ENCODE data around the gene GUK1.

GUK1 gene

DNA sequence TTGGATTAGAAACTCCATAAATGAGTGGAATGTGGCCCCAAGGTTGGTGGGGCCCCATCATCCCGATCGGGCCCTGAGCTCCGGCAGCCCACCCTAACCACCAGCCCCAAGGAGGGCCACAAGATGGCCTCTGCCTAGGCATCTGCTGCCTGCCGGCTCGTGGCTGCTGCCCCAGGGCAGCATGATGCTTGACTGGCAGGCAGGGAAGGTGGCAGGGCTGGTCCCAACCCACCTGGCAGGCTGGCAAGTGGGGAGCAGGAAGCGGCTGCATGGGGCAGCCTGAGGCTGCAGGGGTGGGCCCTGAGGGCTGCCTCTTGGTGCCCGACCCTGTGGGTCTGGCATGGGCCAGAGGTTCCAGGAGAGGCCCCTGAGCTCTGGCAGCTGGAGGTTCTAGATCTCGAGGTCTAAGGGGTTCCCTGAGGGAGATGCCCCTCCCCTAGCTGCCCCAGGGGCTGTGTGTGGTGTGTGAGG is 8.9 kb downstream of the GUK1 start:
- DNase-seq (ENCODE audit: insufficient read length, low spot score) (no peak), FAIRE-seq (no peak)

DNA sequence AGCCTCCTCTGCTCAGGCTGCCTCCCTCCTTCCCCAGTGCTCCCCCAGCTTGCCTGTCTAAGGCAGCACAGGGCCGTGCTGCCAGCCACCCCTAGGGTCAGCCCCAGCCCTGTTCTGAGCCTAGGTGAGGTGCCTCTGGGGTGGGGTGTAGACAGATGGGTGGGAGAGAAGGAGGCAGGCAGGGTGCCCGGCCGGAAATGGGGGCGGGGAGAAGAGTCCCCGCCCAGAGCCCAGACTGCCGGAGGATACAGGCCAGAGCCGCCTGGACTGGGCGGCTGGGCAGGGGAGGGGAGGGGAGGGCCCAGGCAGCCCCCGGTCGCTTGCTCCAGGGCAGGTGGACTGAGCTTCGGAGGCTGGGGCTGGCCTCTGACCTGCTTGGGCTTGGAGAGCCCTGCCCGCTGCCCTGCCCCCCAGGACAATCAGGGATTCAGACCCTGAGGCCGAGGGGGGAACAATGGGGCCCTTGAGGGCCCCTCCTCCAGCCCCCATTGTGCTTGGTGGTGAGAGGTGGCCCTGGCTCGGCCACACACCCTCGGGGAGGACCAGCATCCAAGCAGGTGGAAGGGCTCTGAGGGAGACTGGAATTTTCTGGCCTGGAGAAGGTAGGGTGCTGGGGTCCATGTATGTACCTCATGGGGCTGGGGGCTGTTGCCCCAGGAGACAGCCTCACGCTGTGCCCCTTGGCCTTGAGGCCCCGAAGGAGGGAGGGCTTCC is 9.5 kb downstream of the GUK1 start, which contains the start of gene GJC2:
GJC2 (plus strand) TSS at position 525 of the 714 bp plus-strand sequence. CDS start 7,829 bp downstream, outside the sequence.
- no peak for DNase-seq (ENCODE audit: insufficient read length, low spot score)
- no peak for FAIRE-seq

DNA sequence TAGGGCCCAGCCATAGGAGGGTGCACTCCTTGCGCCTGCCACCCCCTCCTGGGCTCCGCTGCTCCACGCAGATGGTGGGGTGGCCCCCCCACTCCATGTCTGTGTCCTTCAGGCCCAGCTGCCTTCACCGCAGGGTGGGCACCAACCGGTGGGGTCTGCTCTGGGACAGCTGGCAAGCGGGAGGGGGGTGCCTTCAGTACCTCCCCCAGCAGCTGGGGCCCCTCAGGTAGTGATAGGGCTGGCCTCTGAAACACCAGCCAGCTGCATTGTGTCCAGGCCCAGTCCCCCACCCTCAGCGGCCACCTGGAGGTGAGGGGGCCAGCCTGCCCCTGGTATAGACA is 10.0 kb downstream of the GUK1 start:
- no peak for FAIRE-seq
- no peak for DNase-seq (ENCODE audit: insufficient read length, low spot score)

DNA sequence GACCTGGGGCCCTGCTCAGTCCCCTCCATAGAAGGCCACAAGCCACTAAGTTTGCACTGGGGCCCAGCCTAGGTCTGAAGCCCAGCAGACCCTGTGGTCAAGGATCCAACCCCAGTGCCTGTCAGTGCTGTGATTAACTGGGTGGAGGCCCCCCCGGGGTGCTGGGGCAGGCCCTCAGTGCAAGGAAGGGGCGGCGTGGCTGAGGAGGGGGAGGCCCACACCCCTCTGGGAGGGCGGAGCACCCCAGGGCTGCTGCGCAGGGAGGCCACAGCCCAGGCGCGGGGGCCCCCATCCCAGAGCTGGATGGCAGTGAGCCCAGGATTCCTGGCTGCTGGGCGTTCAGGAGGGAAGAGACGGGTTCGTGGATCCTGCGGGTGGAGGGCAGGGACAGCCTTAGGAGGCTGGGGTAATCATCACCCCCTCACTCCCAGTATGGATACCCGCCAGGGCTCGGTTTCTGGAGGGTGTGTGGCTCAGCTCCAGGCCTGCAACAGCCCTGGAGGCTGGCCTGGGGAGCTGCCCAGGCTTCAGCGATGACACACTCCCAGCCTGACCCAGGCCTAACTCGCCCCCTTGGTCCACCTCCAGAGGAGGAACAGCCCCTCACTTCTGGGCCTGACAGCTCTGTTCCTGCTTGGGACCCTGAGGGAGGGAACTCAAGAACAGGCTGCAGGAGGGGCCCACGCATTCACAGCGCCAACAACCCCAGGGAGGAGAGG is 10.5 kb downstream of the GUK1 start:
- DNase-seq (ENCODE audit: insufficient read length, low spot score) (no peak), FAIRE-seq (no peak)

DNA sequence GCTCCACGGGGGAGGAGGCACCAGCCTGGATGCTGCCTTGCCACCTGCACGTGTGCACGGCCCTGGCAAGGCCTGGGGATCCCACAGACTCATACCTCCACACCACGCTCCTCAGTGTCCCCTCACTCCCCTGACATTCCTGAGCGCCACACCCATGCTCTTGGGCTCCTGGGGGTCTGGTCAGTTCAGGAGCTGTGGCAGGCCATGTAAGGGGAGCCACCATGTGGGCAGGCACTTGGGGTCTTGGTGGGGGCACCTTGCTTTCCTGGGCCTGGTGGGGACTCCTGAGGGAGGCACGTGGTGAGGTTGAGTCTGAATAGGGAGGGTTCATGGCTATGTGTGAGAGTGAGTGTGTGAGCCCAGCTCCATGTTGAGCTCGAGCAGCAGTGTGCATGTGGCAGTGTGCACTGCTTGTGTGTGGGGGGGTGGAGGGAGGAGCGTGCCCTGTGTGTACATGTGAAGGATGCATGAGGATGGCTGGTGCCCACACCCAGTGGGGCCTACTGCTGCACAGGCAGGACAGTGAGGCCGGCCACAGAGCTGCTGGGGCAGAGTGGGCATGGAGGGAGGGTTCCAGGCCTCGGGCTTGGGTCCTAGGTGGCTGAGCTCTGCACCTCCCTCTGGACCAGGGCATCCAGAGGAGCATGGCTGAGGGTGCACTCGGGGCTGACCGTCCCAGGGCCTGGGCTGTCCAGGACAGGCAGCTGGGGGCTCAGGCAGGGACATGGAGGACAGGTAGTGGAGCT is 11.3 kb downstream of the GUK1 start:
- DNase-seq (ENCODE audit: insufficient read length, low spot score) (no peak), FAIRE-seq (no peak)

DNA sequence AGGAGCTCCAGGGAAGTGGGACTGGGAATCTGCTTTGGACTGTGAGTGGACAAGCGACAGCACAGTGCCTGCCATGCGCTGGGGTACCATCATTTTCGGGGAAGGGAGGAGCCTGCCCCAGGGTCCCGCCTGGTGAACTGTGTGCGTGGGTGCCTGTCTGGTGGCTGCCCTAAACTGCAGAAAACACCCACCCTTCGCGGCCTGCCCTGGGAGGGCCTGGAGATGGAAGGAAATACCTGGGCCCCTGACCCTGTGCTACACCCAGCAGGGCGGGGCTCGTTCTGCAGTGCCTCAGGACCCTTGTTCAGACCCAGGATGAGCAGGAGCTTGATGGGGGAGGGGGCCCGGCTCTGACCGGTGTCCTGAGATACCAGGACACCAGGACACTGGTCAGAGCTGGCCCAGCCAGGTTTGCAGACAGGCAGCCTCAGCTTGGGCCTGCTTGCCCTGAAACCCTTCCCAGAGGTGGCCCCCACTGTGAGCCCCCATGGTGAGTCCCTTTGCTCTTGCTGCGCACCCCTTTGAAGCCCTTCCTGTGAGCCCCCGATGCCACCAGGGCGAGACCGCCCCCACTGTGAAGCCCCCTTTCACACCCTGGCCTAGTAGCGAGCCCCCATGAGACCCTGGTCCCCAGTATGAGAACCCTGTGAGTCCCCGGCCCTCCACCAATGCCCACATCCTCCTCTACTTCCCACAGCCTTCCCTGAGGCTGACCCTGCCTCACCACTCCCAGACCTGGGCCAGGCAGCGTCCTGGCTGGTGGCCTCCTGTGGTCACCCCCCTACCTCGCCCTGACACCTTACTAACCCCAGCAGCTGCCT is 12.2 kb downstream of the GUK1 start:
- FAIRE-seq (no peak), DNase-seq (ENCODE audit: insufficient read length, low spot score) (no peak)

DNA sequence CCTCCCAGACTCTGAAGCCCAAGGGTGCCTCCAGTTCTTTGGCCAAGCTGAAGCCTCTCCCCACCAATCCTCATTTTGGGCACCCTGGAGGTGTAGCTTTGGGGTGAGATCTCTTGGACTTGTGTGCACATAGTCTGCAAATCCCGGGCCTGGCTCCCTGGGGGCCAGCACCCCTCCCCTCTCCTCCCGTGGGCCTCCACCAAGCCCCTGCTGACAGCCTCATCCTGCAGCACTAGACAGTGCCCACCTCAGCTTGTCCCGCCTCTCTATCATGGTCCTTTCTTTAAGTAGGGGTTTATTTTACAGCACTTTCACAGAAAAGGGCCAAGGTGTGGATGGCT is 12.8 kb downstream of the GUK1 start:
- no peak for FAIRE-seq

DNA sequence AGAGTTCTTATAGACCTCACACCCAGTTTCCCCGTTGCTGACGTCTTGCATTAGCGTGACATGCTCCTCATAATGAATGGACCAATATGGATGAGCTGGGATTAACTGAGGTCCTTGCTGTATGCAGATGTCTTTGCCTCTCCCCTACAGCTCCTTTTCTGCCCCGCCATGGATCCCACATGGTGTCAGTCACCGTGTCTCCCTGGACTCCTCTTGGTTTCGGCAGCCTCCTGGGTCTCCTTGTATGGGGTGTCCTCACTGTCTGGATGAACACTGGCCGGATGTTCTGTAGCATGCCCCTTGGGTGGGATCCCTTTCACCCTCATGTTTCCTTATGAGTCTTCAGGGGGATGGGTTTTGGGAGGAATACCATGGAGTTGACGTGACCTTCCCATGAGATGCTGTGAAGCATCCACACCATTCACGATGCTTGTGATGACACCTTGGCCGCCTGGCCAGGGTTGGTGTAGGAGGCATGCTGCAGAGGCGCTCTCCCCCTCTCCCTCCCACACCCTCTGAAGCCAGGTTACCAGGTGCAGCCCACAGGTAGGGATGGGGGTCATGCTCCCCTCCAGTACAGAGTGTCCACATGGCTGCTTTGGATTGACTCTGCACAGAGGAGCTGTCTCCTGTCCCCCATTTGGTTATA is 14.1 kb downstream of the GUK1 start:
- no peak for DNase-seq (ENCODE audit: insufficient read length, low spot score)
- no peak for FAIRE-seq

More for the DNA sequence above, 12.8 kb downstream of the GUK1 start:
- no peak for DNase-seq (ENCODE audit: insufficient read length, low spot score)

DNA sequence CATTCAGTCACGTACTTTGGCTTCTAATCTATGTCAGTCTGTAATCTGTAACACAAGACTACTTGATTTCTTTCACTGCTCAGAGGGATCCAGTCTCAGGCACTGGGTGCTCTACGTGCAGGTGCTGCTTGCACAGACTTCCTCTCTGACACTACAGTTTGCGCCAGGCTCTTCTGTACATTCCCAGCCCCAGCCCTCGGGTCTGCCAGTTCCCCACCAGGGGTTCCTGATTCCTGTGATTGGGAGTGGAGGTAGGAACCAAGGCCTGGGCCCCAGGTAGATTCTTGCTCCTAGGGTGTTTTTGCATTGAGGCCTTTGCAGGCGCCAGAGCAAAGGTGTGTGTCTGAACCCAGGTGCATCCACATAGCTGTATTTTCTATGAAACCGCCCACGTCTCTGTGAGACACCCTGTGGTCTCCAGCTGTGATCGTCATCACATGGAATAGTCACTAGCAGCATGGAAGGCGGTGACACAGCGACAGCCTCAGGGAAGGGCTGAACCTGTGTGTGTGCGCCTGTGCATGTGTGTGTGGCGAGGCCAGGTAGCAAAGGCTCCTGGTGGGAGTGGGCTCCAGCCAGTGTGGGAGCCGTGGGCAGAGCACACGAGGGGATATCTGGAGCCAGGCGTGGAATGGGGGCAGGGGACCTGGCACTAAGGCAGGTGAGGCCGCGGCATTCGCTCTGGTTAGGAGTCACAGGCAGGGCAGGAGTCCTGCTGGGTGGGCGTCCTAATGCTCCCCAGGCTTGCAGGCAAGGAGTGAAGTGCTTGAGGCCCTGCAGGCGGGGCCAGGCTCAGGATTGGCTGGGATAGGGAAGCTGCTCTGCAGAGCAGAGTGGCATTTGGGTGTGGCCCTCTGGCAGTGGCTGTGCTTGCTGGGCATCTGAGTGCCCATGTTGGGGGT is 14.8 kb downstream of the GUK1 start:
- no peak for FAIRE-seq
- DNase-seq (ENCODE audit: insufficient read length, low spot score) = no peak

DNA sequence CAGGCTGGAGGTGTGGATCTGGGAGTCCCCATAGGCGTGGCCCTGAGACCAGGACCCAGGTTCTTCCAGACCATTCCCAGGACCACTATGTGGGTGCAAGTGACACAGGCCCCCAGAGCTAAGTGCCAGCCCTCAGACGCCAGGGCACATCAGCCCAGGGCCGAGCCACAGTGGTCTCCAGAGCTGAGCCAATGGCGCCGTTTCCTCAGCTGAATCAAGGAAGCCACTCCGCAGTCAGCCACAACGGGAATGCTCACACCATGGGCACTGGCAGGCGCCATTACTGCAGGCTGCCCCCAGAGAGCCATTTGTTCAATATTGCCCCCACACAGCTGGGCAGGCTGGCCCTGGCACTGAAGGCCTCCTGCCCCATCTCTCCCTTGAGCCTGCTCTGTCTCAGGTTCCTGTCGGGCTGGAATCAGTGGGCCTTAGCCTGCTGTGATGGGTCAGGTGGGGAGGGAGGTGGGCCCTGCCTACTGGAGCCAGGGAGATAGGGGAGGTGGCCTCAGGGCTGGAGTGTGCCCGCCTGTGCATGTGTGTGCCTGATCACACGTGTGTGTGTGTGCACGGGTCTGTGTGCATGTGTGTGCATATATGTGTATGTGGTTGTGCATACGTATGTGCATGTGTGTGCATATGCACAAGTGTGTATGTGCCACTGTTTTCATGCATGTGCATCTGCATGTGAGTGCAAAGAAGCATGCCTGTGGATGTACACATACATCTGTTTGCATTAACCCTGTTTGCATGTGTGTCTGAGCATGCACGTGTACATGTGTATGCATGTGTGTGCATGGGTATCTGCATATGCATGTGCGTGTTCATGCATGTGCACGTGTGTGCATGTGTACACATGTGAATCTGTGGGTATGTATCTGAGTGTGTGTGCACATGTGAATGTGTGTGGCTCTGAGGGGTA is 15.8 kb downstream of the GUK1 start:
- DNase-seq (ENCODE audit: insufficient read length, low spot score) = no peak
- FAIRE-seq = no peak

DNA sequence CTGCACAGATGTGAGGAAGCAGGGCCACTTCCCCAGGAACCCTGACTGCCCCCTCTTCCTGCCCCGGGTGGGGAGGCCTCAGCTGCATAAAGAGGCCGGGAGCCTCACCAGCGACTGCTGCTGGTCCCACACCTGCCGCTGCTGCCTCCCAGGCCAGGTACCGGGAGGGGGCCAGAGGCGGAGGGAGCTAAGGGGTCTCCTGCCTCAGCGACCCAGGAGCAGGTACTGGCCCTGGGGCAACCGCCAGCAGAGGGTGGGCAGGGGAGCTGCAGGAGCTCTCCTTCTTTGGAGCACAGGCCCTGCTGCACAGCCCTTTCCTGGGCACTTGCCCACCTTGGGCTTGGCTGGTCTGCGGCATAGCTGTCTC is 16.4 kb downstream of the GUK1 start:
- DNase-seq (ENCODE audit: insufficient read length, low spot score) (no peak), FAIRE-seq (no peak)

DNA sequence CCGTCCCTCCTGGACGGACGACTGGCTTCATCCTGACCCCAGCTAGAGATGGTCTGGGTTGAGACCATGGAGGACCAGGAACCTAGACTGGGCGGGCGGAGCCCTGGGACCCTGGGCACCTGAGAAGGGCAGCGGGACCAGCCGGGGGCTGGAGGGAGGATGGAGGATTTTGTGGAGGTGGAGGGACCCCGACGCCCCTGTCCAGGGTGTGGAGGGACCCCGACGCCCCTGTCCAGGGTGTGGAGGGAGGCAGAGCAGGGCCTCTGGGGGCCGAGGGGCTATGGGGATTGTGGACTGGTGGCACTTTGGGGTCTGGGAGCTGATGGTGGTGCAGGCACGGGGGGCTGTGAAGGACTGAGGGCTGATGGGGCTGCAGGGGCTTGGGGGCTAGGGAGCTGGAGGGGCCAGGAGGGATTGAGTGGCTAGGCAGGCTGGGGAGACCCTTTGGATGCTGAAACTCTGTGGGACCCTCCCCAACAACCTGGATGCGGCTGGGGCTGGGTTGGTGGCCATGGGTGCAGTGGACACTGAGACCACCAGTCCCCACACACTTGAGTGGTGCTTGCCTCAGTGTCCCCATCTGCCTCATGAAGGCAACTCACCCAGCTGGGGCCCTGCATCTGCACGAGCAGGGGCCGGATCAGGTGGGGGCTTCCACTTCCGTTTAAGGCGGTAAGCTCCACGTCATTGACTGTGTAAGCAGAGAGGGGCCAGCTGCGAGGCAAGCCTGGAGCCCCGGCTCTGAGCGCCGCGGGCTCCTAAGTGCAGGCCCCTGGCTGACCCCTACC is 17.1 kb downstream of the GUK1 start:
- no peak for DNase-seq (ENCODE audit: insufficient read length, low spot score)
- FAIRE-seq = no peak

DNA sequence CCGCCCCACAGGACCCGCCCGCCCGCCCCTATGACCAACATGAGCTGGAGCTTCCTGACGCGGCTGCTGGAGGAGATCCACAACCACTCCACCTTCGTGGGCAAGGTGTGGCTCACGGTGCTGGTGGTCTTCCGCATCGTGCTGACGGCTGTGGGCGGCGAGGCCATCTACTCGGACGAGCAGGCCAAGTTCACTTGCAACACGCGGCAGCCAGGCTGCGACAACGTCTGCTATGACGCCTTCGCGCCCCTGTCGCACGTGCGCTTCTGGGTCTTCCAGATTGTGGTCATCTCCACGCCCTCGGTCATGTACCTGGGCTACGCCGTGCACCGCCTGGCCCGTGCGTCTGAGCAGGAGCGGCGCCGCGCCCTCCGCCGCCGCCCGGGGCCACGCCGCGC is 17.6 kb downstream of the GUK1 start:
- FAIRE-seq (no peak), DNase-seq (ENCODE audit: insufficient read length, low spot score) (no peak)

DNA sequence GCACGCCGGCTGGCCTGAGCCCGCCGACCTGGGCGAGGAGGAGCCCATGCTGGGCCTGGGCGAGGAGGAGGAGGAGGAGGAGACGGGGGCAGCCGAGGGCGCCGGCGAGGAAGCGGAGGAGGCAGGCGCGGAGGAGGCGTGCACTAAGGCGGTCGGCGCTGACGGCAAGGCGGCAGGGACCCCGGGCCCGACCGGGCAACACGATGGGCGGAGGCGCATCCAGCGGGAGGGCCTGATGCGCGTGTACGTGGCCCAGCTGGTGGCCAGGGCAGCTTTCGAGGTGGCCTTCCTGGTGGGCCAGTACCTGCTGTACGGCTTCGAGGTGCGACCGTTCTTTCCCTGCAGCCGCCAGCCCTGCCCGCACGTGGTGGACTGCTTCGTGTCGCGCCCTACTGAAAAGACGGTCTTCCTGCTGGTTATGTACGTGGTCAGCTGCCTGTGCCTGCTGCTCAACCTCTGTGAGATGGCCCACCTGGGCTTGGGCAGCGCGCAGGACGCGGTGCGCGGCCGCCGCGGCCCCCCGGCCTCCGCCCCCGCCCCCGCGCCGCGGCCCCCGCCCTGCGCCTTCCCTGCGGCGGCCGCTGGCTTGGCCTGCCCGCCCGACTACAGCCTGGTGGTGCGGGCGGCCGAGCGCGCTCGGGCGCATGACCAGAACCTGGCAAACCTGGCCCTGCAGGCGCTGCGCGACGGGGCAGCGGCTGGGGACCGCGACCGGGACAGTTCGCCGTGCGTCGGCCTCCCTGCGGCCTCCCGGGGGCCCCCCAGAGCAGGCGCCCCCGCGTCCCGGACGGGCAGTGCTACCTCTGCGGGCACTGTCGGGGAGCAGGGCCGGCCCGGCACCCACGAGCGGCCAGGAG is 18.3 kb downstream of the GUK1 start:
- no peak for FAIRE-seq
- no peak for DNase-seq (ENCODE audit: insufficient read length, low spot score)

DNA sequence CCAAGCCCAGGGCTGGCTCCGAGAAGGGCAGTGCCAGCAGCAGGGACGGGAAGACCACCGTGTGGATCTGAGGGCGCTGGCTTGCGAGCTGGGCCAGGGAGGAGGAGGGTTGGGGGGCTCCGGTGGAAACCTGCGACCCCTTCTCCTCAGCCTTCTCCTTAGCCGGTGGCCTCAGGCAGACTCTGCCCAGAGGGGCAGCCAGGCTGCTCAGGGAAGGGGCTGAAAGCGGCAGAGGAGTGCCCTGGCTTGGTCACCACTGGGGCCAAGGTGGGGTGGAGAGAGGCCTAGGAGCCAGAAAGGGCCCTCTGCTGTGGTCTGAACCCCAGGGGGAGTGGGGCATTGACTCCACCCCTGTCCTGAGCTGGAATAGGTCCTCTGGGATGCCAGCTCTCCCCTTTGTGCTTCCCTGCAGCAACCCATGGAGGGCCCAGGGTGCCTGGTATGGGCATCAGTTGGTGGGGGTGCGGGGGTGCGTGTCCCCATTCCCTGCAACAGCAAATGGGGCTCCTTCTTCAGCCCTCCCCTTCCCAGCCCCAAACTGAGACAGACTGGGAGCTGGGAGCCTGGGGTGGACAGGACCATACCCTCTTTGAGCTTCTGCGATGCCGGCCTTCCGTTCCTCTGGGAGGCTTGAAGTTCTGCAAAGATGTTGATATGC is 19.1 kb downstream of the GUK1 start:
- no peak for FAIRE-seq

DNA sequence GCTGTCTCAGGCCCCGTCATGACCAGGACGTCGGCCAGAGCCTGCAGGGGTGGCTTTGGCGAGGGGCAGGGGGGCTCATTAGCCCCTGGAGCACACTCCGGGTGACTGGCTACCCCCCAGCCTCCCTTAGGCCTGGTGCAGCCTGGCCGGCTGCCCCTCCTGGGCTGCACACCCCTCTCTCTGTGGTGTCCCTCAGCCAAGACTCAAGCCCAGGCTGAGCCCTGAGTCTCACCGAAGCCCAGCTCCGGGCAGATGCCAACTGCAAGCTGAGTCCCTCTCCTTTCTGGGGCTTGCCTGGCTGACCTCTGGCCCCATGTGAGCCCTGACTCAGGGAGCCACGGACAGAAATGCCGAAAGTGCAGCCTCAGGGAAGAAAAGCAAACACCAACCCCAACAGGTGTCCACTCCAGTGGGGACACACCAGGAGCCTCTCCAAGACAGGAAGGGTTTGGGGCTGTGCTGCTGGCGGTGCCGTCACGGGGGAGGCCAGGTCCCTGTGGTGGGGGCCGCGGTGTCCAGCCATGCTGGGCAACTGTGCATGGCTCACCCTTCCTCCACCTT is 20.2 kb downstream of the GUK1 start:
- no peak for DNase-seq (ENCODE audit: insufficient read length, low spot score)
- FAIRE-seq = no peak

More for the DNA sequence above, 19.1 kb downstream of the GUK1 start:
- no peak for DNase-seq (ENCODE audit: insufficient read length, low spot score)
